MM.1S (cell line): ENCODE results near the gene FCGBP.

Experiments
- DNase-seq: peaks from one replicate; pipeline ENCODE4 v3.0.0-alpha.2; 2015
- H2AFZ ChIP-seq: fragments of 300-600 bp; sonication (generic); 2 replicates; pipeline ENCODE4 v1.6.0; 2016; ENCODE audit warnings: antibody characterized with exemption, low read length
- H3F3A ChIP-seq: fragments of 300-600 bp; sonication (generic); 2 replicates; pipeline ENCODE4 v1.6.1; 2016; ENCODE audit warnings: mild to moderate bottlenecking, antibody characterized with exemption, low read length, moderate library complexity, mixed read lengths; ENCODE audit not compliant: insufficient read depth
- H3K27ac ChIP-seq: fragments of 300-600 bp; sonication (generic); 2 replicates; pipeline ENCODE4 v1.5.1; 2016; ENCODE audit warnings: mild to moderate bottlenecking, low read length
- H3K27me3 ChIP-seq: fragments of 300-600 bp; sonication (generic); replicated peaks from 2 replicates; pipeline ENCODE4 v1.6.0; 2016; ENCODE audit warnings: low read length; ENCODE audit not compliant: insufficient read depth
- H3K36me3 ChIP-seq: fragments of 300-600 bp; sonication (generic); replicated peaks from 2 replicates; pipeline ENCODE4 v1.6.1; 2016; ENCODE audit warnings: mild to moderate bottlenecking, low read length, mixed read lengths; ENCODE audit not compliant: insufficient read depth
- H3K4me1 ChIP-seq: fragments of 300-600 bp; sonication (generic); 2 replicates; pipeline ENCODE4 v1.6.1; 2016; ENCODE audit warnings: low read length, mixed read lengths
- H3K4me2 ChIP-seq: fragments of 300-600 bp; sonication (generic); 2 replicates; pipeline ENCODE4 v1.6.0; 2016; ENCODE audit warnings: low read depth, low read length
- H3K4me3 ChIP-seq: fragments of 300-600 bp; sonication (generic); 2 replicates; pipeline ENCODE4 v1.5.1; 2016; ENCODE audit warnings: low read length, mixed read lengths
- H3K79me2 ChIP-seq: fragments of 300-600 bp; sonication (generic); 2 replicates; pipeline ENCODE4 v1.6.1; 2016; ENCODE audit warnings: mixed run types, low read length, mixed read lengths
- H3K9ac ChIP-seq: fragments of 300-600 bp; sonication (generic); 2 replicates; pipeline ENCODE4 v1.6.1; 2016; ENCODE audit warnings: low read length, mixed read lengths
- H3K9me2 ChIP-seq: fragments of 300-600 bp; sonication (generic); replicated peaks from 2 replicates; pipeline ENCODE4 v1.6.1; 2016; ENCODE audit warnings: mild to moderate bottlenecking, low read length, mixed read lengths; ENCODE audit not compliant: insufficient read depth
- H3K9me3 ChIP-seq: fragments of 300-600 bp; sonication (generic); replicated peaks from 2 replicates; pipeline ENCODE4 v1.6.1; 2016; ENCODE audit warnings: mild to moderate bottlenecking, low read length, mixed read lengths; ENCODE audit not compliant: insufficient read depth
- H4K20me1 ChIP-seq: fragments of 300-600 bp; sonication (generic); 2 replicates; pipeline ENCODE4 v1.6.1; 2016; ENCODE audit warnings: mild to moderate bottlenecking, low read length, moderate library complexity, mixed read lengths; ENCODE audit not compliant: insufficient read depth
- EZH2 ChIP-seq: fragments of 300-600 bp; sonication (generic); optimal IDR thresholded peaks from 2 replicates; pipeline ENCODE3; 2017; ENCODE audit warnings: low read depth, mild to moderate bottlenecking, antibody characterized with exemption, low read length, mixed read lengths
- EZH2phosphoT487 ChIP-seq: fragments of 300-600 bp; sonication (generic); IDR thresholded peaks from 2 replicates; pipeline ENCODE4 v1.6.1; 2018; ENCODE audit warnings: antibody characterized with exemption, low read length
- TF ChIP-seq, protein P1 (sequence below): fragments of 300-600 bp; sonication (generic); IDR thresholded peaks from 2 replicates; pipeline ENCODE4 v1.5.1; 2016; ENCODE audit warnings: antibody characterized with exemption, low read length, mixed read lengths

The FCGBP gene

GRCh38 chr19:39916236-39916635, 18.2 kb downstream of the FCGBP start:
- Histone ChIP-seq H3K27ac (no peak overlapping the region), H3K27me3 (no peaks in the 10 kb centered on the region), H3K4me1 (no peaks in the 10 kb centered on the region), H3K4me2 (no peak overlapping the region), H2AFZ (no peak overlapping the region), H3K36me3 (no peaks in the 10 kb centered on the region), H4K20me1 (no peaks in the 10 kb centered on the region), H3F3A (no peaks in the 10 kb centered on the region), H3K9me3 (no peaks in the 10 kb centered on the region), H3K9me2 (no peaks in the 10 kb centered on the region), H3K9ac (no peak overlapping the region), H3K79me2 (no peaks in the 10 kb centered on the region), H3K4me3 (no peak overlapping the region)
- DNase-seq: no peak
- no peak for TF ChIP-seq EZH2phosphoT487
- TF ChIP-seq, protein P1, sequence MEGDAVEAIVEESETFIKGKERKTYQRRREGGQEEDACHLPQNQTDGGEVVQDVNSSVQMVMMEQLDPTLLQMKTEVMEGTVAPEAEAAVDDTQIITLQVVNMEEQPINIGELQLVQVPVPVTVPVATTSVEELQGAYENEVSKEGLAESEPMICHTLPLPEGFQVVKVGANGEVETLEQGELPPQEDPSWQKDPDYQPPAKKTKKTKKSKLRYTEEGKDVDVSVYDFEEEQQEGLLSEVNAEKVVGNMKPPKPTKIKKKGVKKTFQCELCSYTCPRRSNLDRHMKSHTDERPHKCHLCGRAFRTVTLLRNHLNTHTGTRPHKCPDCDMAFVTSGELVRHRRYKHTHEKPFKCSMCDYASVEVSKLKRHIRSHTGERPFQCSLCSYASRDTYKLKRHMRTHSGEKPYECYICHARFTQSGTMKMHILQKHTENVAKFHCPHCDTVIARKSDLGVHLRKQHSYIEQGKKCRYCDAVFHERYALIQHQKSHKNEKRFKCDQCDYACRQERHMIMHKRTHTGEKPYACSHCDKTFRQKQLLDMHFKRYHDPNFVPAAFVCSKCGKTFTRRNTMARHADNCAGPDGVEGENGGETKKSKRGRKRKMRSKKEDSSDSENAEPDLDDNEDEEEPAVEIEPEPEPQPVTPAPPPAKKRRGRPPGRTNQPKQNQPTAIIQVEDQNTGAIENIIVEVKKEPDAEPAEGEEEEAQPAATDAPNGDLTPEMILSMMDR: no peak
- TF ChIP-seq EZH2: no peak

DNA sequence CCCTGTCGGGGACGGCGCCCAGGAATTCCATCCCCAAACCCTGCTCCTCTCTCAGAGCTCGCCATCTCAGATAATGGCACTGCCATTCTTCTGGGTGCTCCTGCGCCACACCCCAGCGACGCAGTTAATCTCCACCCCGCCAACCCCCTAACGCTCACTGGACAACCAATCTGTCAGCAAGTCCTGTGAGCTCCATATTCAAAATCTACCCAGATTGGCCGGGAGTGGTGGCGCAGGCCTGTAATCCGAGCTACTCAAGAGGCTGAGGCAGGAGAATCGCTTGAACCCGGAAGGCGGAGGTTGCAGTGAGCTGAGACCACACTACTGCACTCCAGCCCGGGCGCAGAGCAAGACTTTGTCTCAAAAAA, 18.6 kb downstream of the FCGBP start:
- no peaks in the 10 kb centered on the region for H3F3A ChIP-seq
- no peaks in the 10 kb centered on the region for H3K9me2 ChIP-seq
- TF ChIP-seq EZH2 (no peak), EZH2phosphoT487 (no peak)
- TF ChIP-seq, protein P1: no peak
- no peak overlapping the region for H3K27ac ChIP-seq
- H3K4me1 ChIP-seq: no peaks in the 10 kb centered on the region
- no peaks in the 10 kb centered on the region for H3K79me2 ChIP-seq
- no peaks in the 10 kb centered on the region for H3K36me3 ChIP-seq
- H3K4me2 ChIP-seq: no peak overlapping the region
- no peaks in the 10 kb centered on the region for H4K20me1 ChIP-seq
- no peaks in the 10 kb centered on the region for H3K9me3 ChIP-seq
- H2AFZ ChIP-seq: no peak overlapping the region
- no peak for DNase-seq
- H3K27me3 ChIP-seq: no peaks in the 10 kb centered on the region
- H3K4me3 ChIP-seq: no peak overlapping the region
- no peak overlapping the region for H3K9ac ChIP-seq

GRCh38 chr19:39915101-39915847, 19.2 kb downstream of the FCGBP start:
- H3F3A ChIP-seq: no peaks in the 10 kb centered on the region
- H3K27me3 ChIP-seq: no peaks in the 10 kb centered on the region
- no peaks in the 10 kb centered on the region for H3K4me1 ChIP-seq
- no peak overlapping the region for H3K9ac ChIP-seq
- H3K9me3 ChIP-seq: no peaks in the 10 kb centered on the region
- H4K20me1 ChIP-seq: no peaks in the 10 kb centered on the region
- no peak for DNase-seq
- TF ChIP-seq, protein P1: no peak
- TF ChIP-seq EZH2phosphoT487 (no peak), EZH2 (no peak)
- no peak overlapping the region for H2AFZ ChIP-seq
- no peaks in the 10 kb centered on the region for H3K9me2 ChIP-seq
- H3K36me3 ChIP-seq: no peaks in the 10 kb centered on the region
- H3K27ac ChIP-seq: no peak overlapping the region
- no peak overlapping the region for H3K4me2 ChIP-seq
- H3K79me2 ChIP-seq: no peaks in the 10 kb centered on the region
- H3K4me3 ChIP-seq: no peak overlapping the region
